Endothelial cell of umbilical vein (primary cell): Measurements from ENCODE around the gene FHOD3.

Source experiments
- EZH2 ChIP-seq: IDR thresholded peaks from 2 replicates; pipeline ENCODE4 v1.6.1; 2012; ENCODE audit warnings: borderline replicate concordance, low read depth, mild to moderate bottlenecking, moderate library complexity, low read length, inconsistent platforms; ENCODE audit not compliant: severe bottlenecking
- TF ChIP-seq, protein P1 (sequence below), 2 donors: IDR thresholded peaks; 1 replicate in 1 of 2; 2 replicates in 1 of 2; pipeline ENCODE4 v1.5.1; 2011; ENCODE audit warnings: low read length in 2 of 2, mild to moderate bottlenecking in 2 of 2, moderate library complexity in 2 of 2, control low read depth in 1 of 2, inconsistent platforms in 1 of 2, low read depth in 1 of 2; ENCODE audit not compliant: insufficient read depth in 1 of 2; ENCODE audit errors: extremely low read depth in 1 of 2

DNA sequence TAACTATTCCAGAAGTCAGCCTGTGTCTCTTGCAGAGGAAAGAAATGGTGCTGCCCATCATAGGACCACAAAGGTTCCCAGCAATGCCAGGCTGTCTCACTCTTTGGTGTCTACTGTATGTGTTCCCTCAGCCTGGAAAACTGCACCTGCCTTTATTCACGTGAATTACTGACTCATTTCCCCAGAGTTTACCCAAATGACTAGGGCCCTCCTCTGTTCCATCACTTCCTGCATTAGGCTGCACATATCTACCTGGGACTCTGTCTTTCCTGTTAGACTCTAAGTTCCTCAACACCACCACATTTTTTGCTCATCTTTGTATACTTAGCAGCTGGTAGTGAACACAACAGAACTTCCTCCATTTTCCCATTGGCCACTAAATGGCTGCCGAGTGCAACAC is 188.3 kb downstream of the FHOD3 start:
- TF ChIP-seq, protein P1, sequence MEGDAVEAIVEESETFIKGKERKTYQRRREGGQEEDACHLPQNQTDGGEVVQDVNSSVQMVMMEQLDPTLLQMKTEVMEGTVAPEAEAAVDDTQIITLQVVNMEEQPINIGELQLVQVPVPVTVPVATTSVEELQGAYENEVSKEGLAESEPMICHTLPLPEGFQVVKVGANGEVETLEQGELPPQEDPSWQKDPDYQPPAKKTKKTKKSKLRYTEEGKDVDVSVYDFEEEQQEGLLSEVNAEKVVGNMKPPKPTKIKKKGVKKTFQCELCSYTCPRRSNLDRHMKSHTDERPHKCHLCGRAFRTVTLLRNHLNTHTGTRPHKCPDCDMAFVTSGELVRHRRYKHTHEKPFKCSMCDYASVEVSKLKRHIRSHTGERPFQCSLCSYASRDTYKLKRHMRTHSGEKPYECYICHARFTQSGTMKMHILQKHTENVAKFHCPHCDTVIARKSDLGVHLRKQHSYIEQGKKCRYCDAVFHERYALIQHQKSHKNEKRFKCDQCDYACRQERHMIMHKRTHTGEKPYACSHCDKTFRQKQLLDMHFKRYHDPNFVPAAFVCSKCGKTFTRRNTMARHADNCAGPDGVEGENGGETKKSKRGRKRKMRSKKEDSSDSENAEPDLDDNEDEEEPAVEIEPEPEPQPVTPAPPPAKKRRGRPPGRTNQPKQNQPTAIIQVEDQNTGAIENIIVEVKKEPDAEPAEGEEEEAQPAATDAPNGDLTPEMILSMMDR (IDR thresholded peaks at IDR 0.05; ENCODE audit: extremely low read depth in 1 of 2, insufficient read depth in 1 of 2, low read depth in 1 of 2, low read length in 2 of 2) = no peak
- no peak for TF ChIP-seq EZH2
